Caco-2 (cell line): ENCODE data around the gene RHOT2. TPM values are rescaled to one million over a fixed set of nuclear protein-coding genes. Genes with fewer than 3 reads are reported as not detected.

Experiments
- BruUV-seq: library from RNA; stranded (reverse); fragments of 400-500 nt; replicated peaks from 2 replicates; lab custom pipeline; 2021; lab: Mats Ljungman, UMichigan
- CTCF ChIA-PET: fragments of 300-600 bp; sonication (Branson Sonifier 250); formaldehyde crosslinking; loops from one replicate; lab custom pipeline; 2022; ENCODE audit warnings: antibody characterized with exemption; lab: Charles Lee
- POLR2A ChIA-PET: fragments of 300-600 bp; sonication (Branson Sonifier 250); formaldehyde crosslinking; loops from one replicate; lab custom pipeline; 2022; ENCODE audit warnings: antibody characterized with exemption; lab: Charles Lee
- DNase-seq, 2 experiments: peaks; one replicate each; pipeline versions ENCODE4 v3.0.0 to v3.0.0-alpha.2; 2020 to 2022
- H3K27me3 ChIP-seq: replicated peaks from 2 replicates; pipeline ENCODE4 v1.6.0; 2011; ENCODE audit warnings: low read length; ENCODE audit not compliant: control insufficient read depth, insufficient read depth
- H3K36me3 ChIP-seq: 2 replicates; pipeline ENCODE4 v1.5.1; 2011; ENCODE audit warnings: low read length; ENCODE audit not compliant: control insufficient read depth, insufficient read depth
- H3K4me1 ChIP-seq: fragments of 250-450 bp; sonication (Bioruptor Pico); 2 replicates; pipeline ENCODE4 v1.5.1; 2020; ENCODE audit warnings: mild to moderate bottlenecking
- H3K4me3 ChIP-seq: 2 replicates; pipeline ENCODE4 v1.5.1; 2011; ENCODE audit warnings: low read depth, mild to moderate bottlenecking, control low read depth, low read length
- H3K9me3 ChIP-seq: fragments of 250-450 bp; sonication (Bioruptor Pico); 2 replicates; pipeline ENCODE4 v1.5.1; 2020; ENCODE audit warnings: mild to moderate bottlenecking, moderate library complexity
- H3K27ac Mint-ChIP-seq: one replicate; pipeline ENCODE4 v1.8.0; 2022; ENCODE audit warnings: mixed read lengths; ENCODE audit not compliant: unreplicated experiment
- H3K27me3 Mint-ChIP-seq: one replicate; pipeline ENCODE4 v1.8.0; 2022; ENCODE audit warnings: mixed read lengths; ENCODE audit not compliant: insufficient read depth, unreplicated experiment
- H3K36me3 Mint-ChIP-seq: one replicate; pipeline ENCODE4 v1.8.0; 2022; ENCODE audit warnings: mild to moderate bottlenecking, mixed read lengths; ENCODE audit not compliant: insufficient read depth, unreplicated experiment
- H3K4me1 Mint-ChIP-seq: one replicate; pipeline ENCODE4 v1.8.0; 2022; ENCODE audit warnings: low read depth, mixed read lengths; ENCODE audit not compliant: unreplicated experiment
- H3K4me3 Mint-ChIP-seq: one replicate; pipeline ENCODE4 v1.8.0; 2022; ENCODE audit warnings: mild to moderate bottlenecking, moderate library complexity, mixed read lengths; ENCODE audit not compliant: unreplicated experiment
- H3K9me3 Mint-ChIP-seq: one replicate; pipeline ENCODE4 v1.8.0; 2022; ENCODE audit warnings: mixed read lengths; ENCODE audit not compliant: unreplicated experiment
- CTCF ChIP-seq, 2 experiments: fragments of 200-600 bp in 1 of 2; IDR thresholded peaks; 1 replicate in 1 of 2; 2 replicates in 1 of 2; pipeline versions ENCODE4 v1.5.1 to v1.8.0; 2011 to 2022; ENCODE audit warnings: antibody characterized with exemption in 1 of 2, control low read depth in 1 of 2, inconsistent platforms in 1 of 2, low read depth in 1 of 2, low read length in 1 of 2, mild to moderate bottlenecking in 1 of 2, moderate library complexity in 1 of 2; ENCODE audit not compliant: insufficient read depth in 1 of 2, severe bottlenecking in 1 of 2, unreplicated experiment in 1 of 2
- intact Hi-C: fragments of 100-400 bp; cut with micrococcal nuclease; formaldehyde crosslinking; loops from one replicate; pipeline ENCODE4 v1.10.0; 2022; ENCODE audit not compliant: unreplicated experiment
- total RNA-seq: library from RNA; stranded (reverse); gene quantifications from 2 replicates; pipeline ENCODE4 v1.2.3, GENCODE V29; 2022

Gene RHOT2
- total RNA-seq, 1 experiment from 2014 or later, result 96.7 TPM

GRCh38 chr16:640614-641013, 27.3 kb upstream of the RHOT2 start:
- peaks cover 24% of the 10 kb centered on the region for H3K36me3 Mint-ChIP-seq
- no peaks in the 10 kb centered on the region for H3K36me3 ChIP-seq
- no peak overlapping the region for H3K27ac Mint-ChIP-seq
- POLR2A ChIA-PET, result no interaction called here
- H3K4me1 Mint-ChIP-seq, result no peaks in the 10 kb centered on the region
- no peak for DNase-seq
- H3K27me3 Mint-ChIP-seq, result no peaks in the 10 kb centered on the region
- H3K9me3 Mint-ChIP-seq, result no peaks in the 10 kb centered on the region
- H3K4me1 ChIP-seq, result peaks cover 8% of the 10 kb centered on the region
- CTCF ChIA-PET, result no interaction called here
- H3K9me3 ChIP-seq, result no peaks in the 10 kb centered on the region
- TF ChIP-seq CTCF (IDR thresholded peaks at IDR 0.05; ENCODE audit: insufficient read depth in 1 of 2, low read depth in 1 of 2, low read length in 1 of 2, severe bottlenecking in 1 of 2, unreplicated experiment in 1 of 2), result no peak
- H3K4me3 ChIP-seq, result peak overlapping the region; percentile 85
- no TSS peak for BruUV-seq
- no peaks in the 10 kb centered on the region for H3K27me3 ChIP-seq
- peak overlapping the region; percentile 47 for H3K4me3 Mint-ChIP-seq
- intact Hi-C loops, result no loop called here

- BruUV-seq, result no TSS peak
- intact Hi-C loops, result no loop called here
- Mint-ChIP-seq H3K4me3 (peak within 1 kb of the TSS; percentile 75), H3K27ac (no peak within 1 kb of the TSS), H3K36me3 (peaks cover 22% of the 10 kb centered on the region), H3K27me3 (no peaks in the 10 kb centered on the region), H3K4me1 (no peaks in the 10 kb centered on the region), H3K9me3 (no peaks in the 10 kb centered on the region)
- Histone ChIP-seq H3K4me1 (peaks cover 8% of the 10 kb centered on the region), H3K9me3 (no peaks in the 10 kb centered on the region), H3K4me3 (peak within 1 kb of the TSS; percentile 85), H3K27me3 (no peaks in the 10 kb centered on the region), H3K36me3 (no peaks in the 10 kb centered on the region)
- ChIA-PET POLR2A (no interaction called here), CTCF (interaction anchor here (0.6 kb wide), 1 partner anchor 48 kb away, joined by 3 read pairs; no protein-coding TSS in a partner anchor)
- no peak for TF ChIP-seq CTCF (IDR thresholded peaks at IDR 0.05; ENCODE audit: insufficient read depth in 1 of 2, low read depth in 1 of 2, low read length in 1 of 2, severe bottlenecking in 1 of 2, unreplicated experiment in 1 of 2)
- peak; percentile 87 to 92 for DNase-seq
These were observed 26.4 kb upstream of the RHOT2 start, which contains the start of gene MCRIP2 for GRCh38 chr16:641326-642188. TSS of gene MCRIP2 (plus strand) at chr16:641828. CDS start at chr16:641992, 164 bp downstream.

- H3K4me3 Mint-ChIP-seq, result peak overlapping the region; percentile 75
- no peaks in the 10 kb centered on the region for H3K4me1 Mint-ChIP-seq
- peaks cover 18% of the 10 kb centered on the region for H3K36me3 Mint-ChIP-seq
- Histone ChIP-seq H3K4me1 (peaks cover 6% of the 10 kb centered on the region), H3K9me3 (no peaks in the 10 kb centered on the region), H3K4me3 (peak overlapping the region; percentile 85), H3K27me3 (no peaks in the 10 kb centered on the region), H3K36me3 (no peaks in the 10 kb centered on the region)
- H3K9me3 Mint-ChIP-seq, result no peaks in the 10 kb centered on the region
- intact Hi-C loops, result no loop called here
- no peak overlapping the region for H3K27ac Mint-ChIP-seq
- H3K27me3 Mint-ChIP-seq, result no peaks in the 10 kb centered on the region
- no peak for TF ChIP-seq CTCF (IDR thresholded peaks at IDR 0.05; ENCODE audit: insufficient read depth in 1 of 2, low read depth in 1 of 2, low read length in 1 of 2, severe bottlenecking in 1 of 2, unreplicated experiment in 1 of 2)
- peak; percentile 72 to 77 for DNase-seq
- CTCF ChIA-PET, result no interaction called here
- BruUV-seq, result TSS peak; percentile 27
- POLR2A ChIA-PET, result no interaction called here
These were observed 25.5 kb upstream of the RHOT2 start for GRCh38 chr16:642189-643049.
